Endothelial cell (in vitro differentiated cells): Measurements from ENCODE around the gene PINLYP. TPM values are rescaled to one million over a fixed set of nuclear protein-coding genes. Genes with fewer than 3 reads are reported as not detected.

Experiments used
- DNase-seq: peaks from one replicate; pipeline ENCODE4 v3.0.0; 2021; ENCODE audit warnings: low spot score
- H3K27ac Mint-ChIP-seq: one replicate; pipeline ENCODE4 v1.8.0; 2021; ENCODE audit warnings: mixed read lengths, inconsistent platforms; ENCODE audit not compliant: unreplicated experiment
- H3K27me3 Mint-ChIP-seq: one replicate; pipeline ENCODE4 v1.8.0; 2021; ENCODE audit warnings: mild to moderate bottlenecking, moderate library complexity, mixed read lengths, inconsistent platforms; ENCODE audit not compliant: unreplicated experiment
- H3K36me3 Mint-ChIP-seq: one replicate; pipeline ENCODE4 v1.8.0; 2021; ENCODE audit warnings: mild to moderate bottlenecking, low read depth, mixed read lengths, inconsistent platforms; ENCODE audit not compliant: unreplicated experiment
- H3K4me1 Mint-ChIP-seq: one replicate; pipeline ENCODE4 v1.8.0; 2021; ENCODE audit warnings: mild to moderate bottlenecking, mixed read lengths, inconsistent platforms; ENCODE audit not compliant: unreplicated experiment
- H3K4me3 Mint-ChIP-seq: one replicate; pipeline ENCODE4 v1.8.0; 2021; ENCODE audit warnings: mild to moderate bottlenecking, mixed read lengths, inconsistent platforms; ENCODE audit not compliant: unreplicated experiment
- H3K9me3 Mint-ChIP-seq: one replicate; pipeline ENCODE4 v1.8.0; 2021; ENCODE audit warnings: mixed read lengths, inconsistent platforms; ENCODE audit not compliant: unreplicated experiment
- CTCF ChIP-seq: fragments of 200-600 bp; sonication (generic); IDR thresholded peaks from one replicate; pipeline ENCODE4 v1.5.0; 2021; ENCODE audit warnings: antibody characterized with exemption; ENCODE audit not compliant: unreplicated experiment
- total RNA-seq: library from RNA; stranded (reverse); fragmentation: NEBNext Ultra II Directional; extraction: Animal tissue kit (Norgen Biotek cat#: 25700); gene quantifications from one replicate; pipeline ENCODE4 v1.2.1, GENCODE V29; 2021; ENCODE audit not compliant: unreplicated experiment

The PINLYP gene
- total RNA-seq, 1 donor from 2014 or later = 3.4 TPM

GRCh38 chr19:43589678-43590077 lies 14.1 kb downstream of the PINLYP start:
- TF ChIP-seq CTCF = no peak
- Mint-ChIP-seq H3K36me3 (peaks cover 29% of the 10 kb centered on the region), H3K27ac (no peak overlapping the region), H3K4me3 (peak overlapping the region; percentile 58), H3K9me3 (no peaks in the 10 kb centered on the region), H3K27me3 (peaks cover 11% of the 10 kb centered on the region), H3K4me1 (peaks cover 10% of the 10 kb centered on the region)
- no peak for DNase-seq

- Mint-ChIP-seq H3K4me3 (no peak overlapping the region), H3K4me1 (peaks cover 22% of the 10 kb centered on the region), H3K27ac (no peak overlapping the region), H3K36me3 (peaks cover 25% of the 10 kb centered on the region), H3K27me3 (peaks cover 18% of the 10 kb centered on the region), H3K9me3 (no peaks in the 10 kb centered on the region)
- DNase-seq = no peak
- TF ChIP-seq CTCF = no peak
Observed at GRCh38 chr19:43591904-43592772, 16.5 kb downstream of the PINLYP start.

- TF ChIP-seq CTCF = no peak
- peaks cover 25% of the 10 kb centered on the region for H3K36me3 Mint-ChIP-seq
- H3K27me3 Mint-ChIP-seq = peaks cover 18% of the 10 kb centered on the region
- peaks cover 29% of the 10 kb centered on the region for H3K4me1 Mint-ChIP-seq
- no peaks in the 10 kb centered on the region for H3K9me3 Mint-ChIP-seq
- H3K27ac Mint-ChIP-seq = no peak overlapping the region
- DNase-seq = no peak
- H3K4me3 Mint-ChIP-seq = no peak overlapping the region
Observed at GRCh38 chr19:43592800-43593350, 17.3 kb downstream of the PINLYP start.

- H3K36me3 Mint-ChIP-seq = peaks cover 24% of the 10 kb centered on the region
- no peak for TF ChIP-seq CTCF
- peak overlapping the region; percentile 77 for H3K4me3 Mint-ChIP-seq
- DNase-seq = no peak
- no peaks in the 10 kb centered on the region for H3K9me3 Mint-ChIP-seq
- H3K4me1 Mint-ChIP-seq = peaks cover 32% of the 10 kb centered on the region
- peak overlapping the region; percentile 70 for H3K27ac Mint-ChIP-seq
- H3K27me3 Mint-ChIP-seq = peaks cover 18% of the 10 kb centered on the region
Observed at GRCh38 chr19:43594081-43594697, 18.6 kb downstream of the PINLYP start.
